NCI-H1105 treated with DMSO at 0.1 percent for 48 hours (cell line): ENCODE measurements around the gene NDC1.
"Not testable (repeated sequence)": the region's sequence is repeated elsewhere in the genome, so short reads cannot be mapped to it uniquely, and the experiment has no call there.

Experiments used
- DNase-seq: peaks from one replicate; lab custom pipeline; 2025; lab: John Stamatoyannopoulos, UW

Gene NDC1

GRCh38 chr1:53825306-53825705, 12.8 kb downstream of the NDC1 start:
- DNase-seq = no peak

GRCh38 chr1:53822931-53823330, 15.2 kb downstream of the NDC1 start:
- DNase-seq = no peak

- DNase-seq = no peak
These were observed 16.7 kb downstream of the NDC1 start for GRCh38 chr1:53821380-53821779.

GRCh38 chr1:53819387-53819786, 18.7 kb downstream of the NDC1 start:
- no peak for DNase-seq

- DNase-seq = not testable (repeated sequence)
These were observed 21.5 kb downstream of the NDC1 start for GRCh38 chr1:53816584-53816983.

DNA sequence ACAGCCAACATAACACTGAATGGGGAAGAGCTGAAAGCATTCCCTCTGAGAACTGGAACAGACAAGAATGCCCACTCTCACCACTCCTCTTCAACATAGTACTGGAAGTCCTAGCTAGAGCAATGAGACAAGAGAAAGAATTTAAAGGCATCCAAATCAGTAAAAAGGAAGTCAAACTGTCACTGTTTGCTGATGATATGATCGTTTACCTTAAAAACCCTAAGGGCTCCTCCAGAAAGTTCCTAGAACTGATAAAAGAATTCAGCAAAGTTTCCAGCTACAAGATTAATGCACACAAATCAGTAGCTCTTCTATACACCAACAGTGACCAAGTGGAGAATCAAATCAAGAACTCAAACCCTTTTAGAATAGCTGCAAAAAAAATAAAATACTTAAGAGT, 22.6 kb downstream of the NDC1 start:
- DNase-seq = not testable (repeated sequence)

DNA sequence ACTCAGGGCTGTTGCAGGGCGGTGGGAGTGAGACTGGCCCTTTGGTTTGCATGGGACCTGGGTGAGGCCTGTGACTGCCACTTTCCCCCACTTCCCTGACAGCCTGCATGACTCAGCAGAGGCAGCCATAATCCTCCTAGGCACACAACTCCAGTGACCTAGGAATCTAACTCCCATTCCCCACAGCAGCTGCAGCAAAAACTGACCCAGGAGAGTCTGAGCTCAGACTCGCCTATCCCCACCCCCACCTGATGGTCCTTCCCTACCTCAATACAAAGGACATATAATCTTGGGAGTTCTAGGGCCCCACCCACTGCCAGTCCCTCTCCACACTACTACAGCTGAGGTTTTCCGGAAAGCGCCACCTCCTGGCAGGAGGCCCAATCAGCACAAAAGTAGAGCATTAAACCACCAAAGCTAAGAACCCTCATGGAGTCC, 26.7 kb downstream of the NDC1 start:
- DNase-seq = no peak

DNA sequence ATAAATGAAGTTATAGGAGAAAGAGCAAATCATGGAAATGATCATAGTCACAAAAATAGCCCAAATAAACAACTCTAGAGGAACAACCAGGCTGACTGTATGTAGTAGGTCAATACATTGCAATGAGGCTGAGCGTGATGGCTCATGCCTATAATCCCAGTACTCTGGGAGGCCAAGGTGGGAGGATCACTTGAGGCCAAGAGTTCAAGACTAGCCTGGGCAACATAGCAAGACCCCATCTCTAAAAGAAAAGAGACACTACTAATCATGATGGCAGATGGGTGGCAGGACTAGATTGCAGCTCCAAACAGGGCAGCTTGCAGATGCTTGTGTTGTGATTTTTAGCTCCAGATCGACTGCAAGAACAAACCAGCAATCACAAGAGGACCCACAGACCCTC, 27.6 kb downstream of the NDC1 start:
- DNase-seq = no peak

DNA sequence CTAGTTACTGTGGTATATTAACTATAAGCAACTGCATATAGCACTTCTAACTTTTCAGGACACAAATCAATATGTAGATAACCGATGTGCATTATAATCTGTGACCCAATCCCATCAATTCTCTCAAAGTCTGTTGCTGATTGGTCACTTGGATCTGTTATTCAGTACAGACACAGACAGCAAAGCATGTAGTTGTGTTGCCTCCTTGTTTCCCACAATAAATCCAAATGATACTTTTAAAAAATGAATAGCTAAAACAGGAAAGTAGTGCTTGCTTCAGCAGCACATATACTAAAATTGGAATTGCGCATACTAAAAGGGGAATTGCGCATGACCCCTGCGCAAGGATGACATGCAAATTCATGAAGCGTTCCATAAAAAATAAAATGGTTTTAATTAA, 28.1 kb downstream of the NDC1 start:
- no peak for DNase-seq

- DNase-seq = no peak
These were observed 30.2 kb downstream of the NDC1 start for GRCh38 chr1:53807916-53808315.

DNA sequence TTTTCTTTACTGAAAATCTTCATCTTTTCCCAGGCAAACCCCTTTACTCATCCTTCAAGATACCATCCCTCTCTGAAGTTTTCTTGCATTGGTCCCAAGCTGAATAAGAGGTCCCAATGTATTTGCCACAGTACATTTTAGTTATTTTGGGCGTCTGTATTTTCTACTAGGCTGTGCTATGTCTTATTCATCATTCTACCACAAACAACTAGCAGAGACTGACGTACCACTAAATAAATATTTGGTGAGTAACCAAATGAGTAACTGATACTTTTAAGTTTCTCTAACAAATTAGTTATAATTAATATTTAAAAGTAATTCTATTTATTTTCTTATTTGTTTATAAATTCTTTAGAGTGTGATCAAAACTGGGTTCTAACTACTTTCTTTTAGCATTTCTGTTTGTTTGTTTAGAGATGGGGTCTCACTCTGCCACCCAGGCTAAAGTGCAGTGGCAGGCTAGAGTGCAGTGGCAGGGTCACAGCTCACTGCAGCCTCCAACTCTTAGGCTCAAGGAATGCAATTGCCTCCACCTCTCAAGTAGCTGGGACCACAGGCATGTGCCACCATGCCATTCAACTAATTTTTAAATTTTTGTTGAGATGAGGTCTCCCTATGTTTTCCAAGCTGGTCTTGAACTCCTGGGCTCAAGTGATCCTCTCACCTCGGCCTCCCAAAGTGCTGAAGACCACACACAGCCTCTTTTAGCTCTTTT, 33.1 kb downstream of the NDC1 start:
- DNase-seq = no peak

DNA sequence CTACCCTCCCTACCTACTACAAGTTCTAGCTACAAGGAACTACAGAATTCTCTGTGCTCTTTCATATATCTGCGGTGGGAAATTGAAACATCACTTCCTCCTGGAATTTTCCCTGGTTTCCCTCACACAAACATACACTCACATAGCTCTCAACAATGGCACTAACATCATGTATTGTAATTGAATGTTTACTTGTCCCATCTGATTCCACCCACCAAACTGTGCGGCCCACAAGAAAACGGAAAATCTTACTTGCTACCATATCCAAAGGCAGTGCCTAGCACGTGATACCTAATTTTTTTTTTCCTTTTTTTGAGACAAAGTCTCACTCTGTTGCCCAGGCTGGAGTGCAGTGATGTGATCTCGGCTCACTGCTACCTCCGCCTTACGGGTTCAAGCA, 33.9 kb downstream of the NDC1 start:
- no peak for DNase-seq

DNA sequence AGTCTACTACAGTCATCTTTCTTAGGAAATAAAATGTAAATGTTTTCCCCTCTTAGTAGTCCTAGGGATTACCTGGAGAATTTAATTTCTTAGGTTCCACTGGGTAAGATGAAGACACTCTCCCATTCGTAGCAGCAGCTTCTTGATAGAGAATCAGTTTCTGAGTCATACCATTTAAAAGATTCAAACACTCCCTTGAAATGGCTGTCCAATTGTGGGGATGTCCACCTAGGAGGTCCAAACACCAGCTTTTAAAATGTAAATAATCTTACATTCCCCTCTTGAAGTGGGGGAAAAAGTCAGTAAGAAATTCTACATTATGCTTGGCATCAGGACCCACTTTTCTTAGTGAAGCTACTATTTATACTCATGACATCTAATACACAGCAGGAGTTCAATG, 37.5 kb downstream of the NDC1 start:
- no peak for DNase-seq

DNA sequence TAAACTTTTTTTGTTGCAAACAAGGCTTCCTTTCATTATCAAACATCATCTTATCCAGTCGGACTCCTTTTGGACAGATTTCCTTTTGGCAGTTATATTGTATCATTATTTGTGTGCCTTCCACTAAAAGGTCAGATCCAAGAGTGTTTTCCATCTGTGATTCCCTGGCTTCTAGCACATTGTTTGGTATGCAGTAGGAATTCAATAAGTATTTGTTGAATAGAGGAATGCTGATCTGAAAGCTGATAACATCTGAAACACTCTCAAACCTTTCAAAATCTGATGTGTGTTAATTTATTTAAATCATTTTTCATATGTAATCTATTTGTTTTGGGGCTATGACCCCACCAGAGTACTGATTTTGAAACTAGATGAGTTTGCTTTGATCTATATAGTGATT, 39.0 kb downstream of the NDC1 start:
- no peak for DNase-seq

- no peak for DNase-seq
These were observed 45.3 kb downstream of the NDC1 start for GRCh38 chr1:53792806-53793205.

DNA sequence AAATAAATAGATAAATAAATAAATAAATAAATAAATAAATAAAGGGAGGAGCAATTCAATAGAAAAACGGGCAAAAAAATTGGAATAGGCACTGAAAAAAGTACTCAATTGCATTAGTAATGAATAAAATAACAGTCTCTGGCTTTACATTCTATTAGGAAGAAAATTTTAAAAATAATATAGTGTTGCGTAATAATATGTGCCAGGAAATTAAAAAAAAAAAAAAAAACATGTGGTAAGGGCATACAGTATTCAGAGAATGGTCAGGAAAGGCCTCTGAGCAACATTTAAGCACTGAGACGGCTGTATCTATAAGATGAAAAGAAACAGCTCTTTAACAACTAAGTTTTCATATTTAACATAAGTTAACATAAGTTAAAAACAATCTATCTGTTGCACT, 50.4 kb downstream of the NDC1 start:
- DNase-seq = no peak

- no peak for DNase-seq
These were observed 55.0 kb downstream of the NDC1 start for GRCh38 chr1:53783056-53783455.

- no peak for DNase-seq
These were observed 56.4 kb downstream of the NDC1 start for GRCh38 chr1:53781654-53782053.

DNA sequence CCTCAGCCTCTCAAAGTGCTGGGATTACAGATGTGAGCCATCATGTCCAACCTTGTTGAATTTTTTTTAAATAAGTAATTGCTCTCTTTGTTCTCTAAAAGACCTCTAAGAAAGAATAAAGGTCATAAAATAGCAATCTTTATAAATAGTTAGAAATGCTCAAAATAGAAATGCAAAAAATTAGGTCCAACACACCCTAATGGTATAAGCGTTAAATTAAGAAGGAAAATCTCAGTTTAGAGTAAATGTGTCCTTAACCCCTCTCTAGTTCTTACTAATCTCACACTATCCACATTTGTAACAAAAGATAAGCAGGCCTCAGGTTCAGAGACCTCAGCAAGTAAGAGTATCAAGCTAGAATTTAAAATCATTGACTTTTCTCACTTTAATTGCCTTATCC, 60.8 kb downstream of the NDC1 start:
- no peak for DNase-seq

DNA sequence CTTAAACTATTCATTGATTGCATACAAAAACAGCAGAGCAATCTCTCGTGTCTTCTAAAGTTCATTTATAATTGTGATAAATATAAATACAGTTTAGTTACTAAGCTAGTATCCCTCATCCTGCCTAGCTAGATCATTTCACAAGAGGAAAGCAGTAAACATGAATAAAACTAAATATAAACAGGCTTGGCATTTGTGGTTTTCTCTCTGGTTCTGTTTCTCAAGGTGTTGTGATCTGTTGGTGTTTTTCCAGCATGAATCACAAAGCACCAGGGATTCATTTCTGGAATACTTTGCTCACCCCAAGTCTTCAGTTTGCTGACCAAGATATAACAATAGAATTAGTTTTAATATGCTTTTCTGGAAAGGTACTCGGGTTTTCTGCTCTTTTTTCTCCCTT, 66.4 kb downstream of the NDC1 start:
- no peak for DNase-seq

DNA sequence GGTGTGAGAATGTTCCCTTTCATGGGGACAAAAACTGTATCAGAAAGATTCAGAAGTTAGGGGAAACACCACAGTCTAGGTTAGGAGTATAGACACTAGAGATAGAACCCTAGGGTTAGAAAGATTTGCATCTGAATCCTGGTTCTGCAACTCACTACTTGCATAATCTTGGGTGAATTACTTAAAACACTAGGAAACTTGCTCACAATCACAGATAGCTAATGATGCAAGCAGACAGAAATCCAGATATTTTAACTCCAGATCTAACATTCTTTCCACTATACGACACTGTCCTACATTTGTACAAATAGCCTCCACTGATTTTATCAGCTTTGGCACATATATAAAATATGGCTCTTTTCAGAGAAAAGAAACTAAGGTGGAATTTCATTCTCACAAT, 68.3 kb downstream of the NDC1 start:
- DNase-seq = no peak

DNA sequence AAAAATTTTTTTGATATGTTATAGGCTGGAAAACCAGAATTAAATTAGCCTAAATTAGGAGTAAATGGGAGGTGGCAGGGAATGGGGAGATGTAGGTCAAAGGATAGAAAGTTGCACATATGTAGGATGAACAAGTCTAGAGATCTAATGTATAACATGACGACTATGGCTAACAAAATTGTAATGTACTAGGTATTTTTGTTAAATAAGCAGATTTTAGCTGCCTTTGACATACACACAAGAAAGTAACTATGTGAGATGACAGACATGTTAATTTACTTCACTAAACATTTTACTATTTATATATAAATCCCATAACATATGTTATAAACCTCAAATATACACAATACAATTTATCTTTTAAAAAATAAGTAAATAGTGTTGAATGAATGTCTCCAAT, 68.9 kb downstream of the NDC1 start:
- no peak for DNase-seq

GRCh38 chr1:53766831-53767405, 71.2 kb downstream of the NDC1 start:
- DNase-seq = no peak

DNA sequence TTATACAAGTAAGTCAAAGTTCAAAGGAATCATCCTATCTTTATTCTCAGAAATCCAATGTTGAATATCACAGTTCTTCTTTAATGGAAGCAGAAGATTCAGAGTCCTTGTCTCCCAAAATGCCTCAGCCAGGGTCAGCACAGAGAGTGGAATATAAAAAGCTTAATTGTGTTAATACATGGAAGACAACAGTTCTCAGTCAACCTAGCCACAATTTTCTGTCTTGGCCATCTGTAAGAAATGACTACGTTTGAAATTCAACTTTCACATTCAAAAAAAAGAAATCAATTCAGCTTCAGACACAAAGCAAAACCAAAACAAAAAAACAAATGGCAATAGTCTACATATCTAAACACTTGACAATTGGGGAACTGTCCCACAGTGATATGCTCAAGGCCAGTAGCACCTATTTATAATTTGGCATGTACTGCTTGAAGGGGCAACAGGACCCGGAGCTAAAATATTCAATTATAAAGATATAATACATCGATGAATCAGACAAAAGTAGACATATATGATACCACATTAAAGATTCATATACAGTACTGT, 71.8 kb downstream of the NDC1 start:
- DNase-seq = no peak
